Measurements from ENCODE around the gene CDK17. TPM values are rescaled to one million over a fixed set of nuclear protein-coding genes. Genes with fewer than 3 reads are reported as not detected.
"Not testable (repeated sequence)": the region's sequence is repeated elsewhere in the genome, so short reads cannot be mapped to it uniquely, and the experiment has no call there.

Gene CDK17
- total RNA-seq, 2 donors from 2014 or later: 20.9 to 27.1 TPM

- Histone ChIP-seq H3K4me1 (peaks cover 0 to 5% of the 10 kb centered on the region in 2 donors), H3K9me3 (peaks cover 0 to 30% of the 10 kb centered on the region in 2 donors), H3K27ac (no peak overlapping the region), H3K36me3 (no peaks in the 10 kb centered on the region), H3K27me3 (no peaks in the 10 kb centered on the region), H3K4me3 (no peak overlapping the region)
- no peak for TF ChIP-seq CTCF (IDR thresholded peaks at IDR 0.05)
- no peak for DNase-seq (ENCODE audit: low spot score)
Observed at GRCh38 chr12:96344124-96344695, 56.0 kb downstream of the CDK17 start.

GRCh38 chr12:96343347-96343954, 56.8 kb downstream of the CDK17 start:
- Histone ChIP-seq H3K9me3 (peaks cover 0 to 30% of the 10 kb centered on the region in 2 donors), H3K27ac (no peak overlapping the region), H3K4me3 (no peak overlapping the region), H3K4me1 (peaks cover 0 to 9% of the 10 kb centered on the region in 2 donors), H3K36me3 (no peaks in the 10 kb centered on the region), H3K27me3 (no peaks in the 10 kb centered on the region)
- DNase-seq (ENCODE audit: low spot score): no peak
- no peak for TF ChIP-seq CTCF (IDR thresholded peaks at IDR 0.05)

GRCh38 chr12:96339666-96340065, 60.6 kb downstream of the CDK17 start:
- H3K4me1 ChIP-seq; H3K27ac ChIP-seq; H3K27me3 ChIP-seq; H3K4me3 ChIP-seq; DNase-seq (ENCODE audit: low spot score); H3K36me3 ChIP-seq: not testable (repeated sequence)
- H3K9me3 ChIP-seq: peaks cover 0 to 24% of the 10 kb centered on the region in 2 donors

GRCh38 chr12:96338852-96339471, 61.3 kb downstream of the CDK17 start:
- Histone ChIP-seq H3K4me3 (no peak overlapping the region), H3K36me3 (no peaks in the 10 kb centered on the region), H3K27ac (no peak overlapping the region), H3K27me3 (no peaks in the 10 kb centered on the region), H3K4me1 (peaks cover 0 to 4% of the 10 kb centered on the region in 2 donors), H3K9me3 (peaks cover 0 to 17% of the 10 kb centered on the region in 2 donors)
- TF ChIP-seq CTCF (IDR thresholded peaks at IDR 0.05): no peak
- DNase-seq (ENCODE audit: low spot score): no peak

GRCh38 chr12:96337953-96338352, 62.3 kb downstream of the CDK17 start:
- Histone ChIP-seq H3K4me3 (no peak overlapping the region), H3K9me3 (peaks cover 0 to 8% of the 10 kb centered on the region in 2 donors), H3K36me3 (no peaks in the 10 kb centered on the region), H3K27me3 (no peaks in the 10 kb centered on the region), H3K4me1 (peaks cover 0 to 4% of the 10 kb centered on the region in 2 donors), H3K27ac (no peak overlapping the region)
- TF ChIP-seq CTCF (IDR thresholded peaks at IDR 0.05): no peak
- no peak for DNase-seq (ENCODE audit: low spot score)

- no peaks in the 10 kb centered on the region for H3K27me3 ChIP-seq
- H3K36me3 ChIP-seq: no peaks in the 10 kb centered on the region
- peaks cover 0 to 8% of the 10 kb centered on the region in 2 donors for H3K9me3 ChIP-seq
- peaks cover 0 to 4% of the 10 kb centered on the region in 2 donors for H3K4me1 ChIP-seq
- no peak overlapping the region for H3K27ac ChIP-seq
- no peak overlapping the region for H3K4me3 ChIP-seq
- DNase-seq (ENCODE audit: low spot score): no peak
- no peak for TF ChIP-seq CTCF (IDR thresholded peaks at IDR 0.05)
Observed at GRCh38 chr12:96336489-96336888, 63.8 kb downstream of the CDK17 start.

All from right atrium auricular region (tissue), 2 donors.